ENCODE results near the gene PCDHB5.
"Not testable (repeated sequence)": the region's sequence is repeated elsewhere in the genome, so short reads cannot be mapped to it uniquely, and the experiment has no call there.

PCDHB5 gene

GRCh38 chr5:141150224-141150992 lies 15.4 kb downstream of the PCDHB5 start:
- no peaks in the 10 kb centered on the region for H3K4me1 ChIP-seq (ENCODE audit: control insufficient read depth in 1 of 2, insufficient read depth in 1 of 2, low read depth in 1 of 2, low read length in 1 of 2)
- peaks cover 22% of the 10 kb centered on the region for H3K27me3 ChIP-seq
- no peak overlapping the region for H3K27ac ChIP-seq
- H3K9me3 ChIP-seq = no peaks in the 10 kb centered on the region
- no peaks in the 10 kb centered on the region for H3K36me3 ChIP-seq
- H3K4me3 ChIP-seq (ENCODE audit: low read depth in 1 of 2, low read length in 1 of 2) = no peak overlapping the region
- TF ChIP-seq CTCF (IDR thresholded peaks at IDR 0.05) = no peak

GRCh38 chr5:141150993-141151325 lies 16.0 kb downstream of the PCDHB5 start:
- peaks cover 24% of the 10 kb centered on the region for H3K27me3 ChIP-seq
- H3K9me3 ChIP-seq = no peaks in the 10 kb centered on the region
- H3K27ac ChIP-seq = no peak overlapping the region
- H3K4me3 ChIP-seq (ENCODE audit: low read depth in 1 of 2, low read length in 1 of 2) = no peak overlapping the region
- no peaks in the 10 kb centered on the region for H3K4me1 ChIP-seq (ENCODE audit: control insufficient read depth in 1 of 2, insufficient read depth in 1 of 2, low read depth in 1 of 2, low read length in 1 of 2)
- H3K36me3 ChIP-seq = no peaks in the 10 kb centered on the region
- no peak for TF ChIP-seq CTCF (IDR thresholded peaks at IDR 0.05)

- not testable (repeated sequence) for H3K27ac ChIP-seq; H3K4me3 ChIP-seq (ENCODE audit: low read depth in 1 of 2, low read length in 1 of 2); H3K4me1 ChIP-seq (ENCODE audit: control insufficient read depth in 1 of 2, insufficient read depth in 1 of 2, low read depth in 1 of 2, low read length in 1 of 2); H3K9me3 ChIP-seq; H3K36me3 ChIP-seq
- peaks cover 31% of the 10 kb centered on the region for H3K27me3 ChIP-seq
Measured at GRCh38 chr5:141151632-141152031, 16.6 kb downstream of the PCDHB5 start.

GRCh38 chr5:141152096-141152495 lies 17.1 kb downstream of the PCDHB5 start:
- H3K4me1 ChIP-seq (ENCODE audit: control insufficient read depth in 1 of 2, insufficient read depth in 1 of 2, low read depth in 1 of 2, low read length in 1 of 2); H3K9me3 ChIP-seq; H3K27ac ChIP-seq; H3K4me3 ChIP-seq (ENCODE audit: low read depth in 1 of 2, low read length in 1 of 2); H3K36me3 ChIP-seq: not testable (repeated sequence)
- peaks cover 35% of the 10 kb centered on the region for H3K27me3 ChIP-seq

GRCh38 chr5:141155540-141156374 lies 20.8 kb downstream of the PCDHB5 start:
- Histone ChIP-seq H3K9me3 (no peaks in the 10 kb centered on the region), H3K4me1 (ENCODE audit: control insufficient read depth in 1 of 2, insufficient read depth in 1 of 2, low read depth in 1 of 2, low read length in 1 of 2) (no peaks in the 10 kb centered on the region), H3K4me3 (ENCODE audit: low read depth in 1 of 2, low read length in 1 of 2) (no peak overlapping the region), H3K27me3 (peaks cover 25% of the 10 kb centered on the region), H3K36me3 (no peaks in the 10 kb centered on the region), H3K27ac (no peak overlapping the region)
- TF ChIP-seq CTCF (IDR thresholded peaks at IDR 0.05) = no peak

GRCh38 chr5:141157356-141157755 lies 22.4 kb downstream of the PCDHB5 start:
- H3K36me3 ChIP-seq; H3K4me3 ChIP-seq (ENCODE audit: low read depth in 1 of 2, low read length in 1 of 2); H3K9me3 ChIP-seq: not testable (repeated sequence)

GRCh38 chr5:141157901-141158300 lies 22.9 kb downstream of the PCDHB5 start:
- H3K27me3 ChIP-seq = peaks cover 12% of the 10 kb centered on the region
- H3K9me3 ChIP-seq; H3K4me3 ChIP-seq (ENCODE audit: low read depth in 1 of 2, low read length in 1 of 2); H3K27ac ChIP-seq; H3K36me3 ChIP-seq; H3K4me1 ChIP-seq (ENCODE audit: control insufficient read depth in 1 of 2, insufficient read depth in 1 of 2, low read depth in 1 of 2, low read length in 1 of 2): not testable (repeated sequence)

More at GRCh38 chr5:141157356-141157755, 22.4 kb downstream of the PCDHB5 start:
- H3K27ac ChIP-seq; H3K4me1 ChIP-seq (ENCODE audit: control insufficient read depth in 1 of 2, insufficient read depth in 1 of 2, low read depth in 1 of 2, low read length in 1 of 2): not testable (repeated sequence)
- H3K27me3 ChIP-seq = peaks cover 13% of the 10 kb centered on the region

Measured in neutrophil (primary cell).